GM12891 (cell line): ENCODE measurements around the gene BCL2L14.

Experiments
- POU2F2 ChIP-seq: IDR thresholded peaks from 2 replicates; pipeline ENCODE4 v1.6.1; 2011; ENCODE audit warnings: low read depth, mild to moderate bottlenecking, control low read depth, low read length, moderate library complexity
- TAF1 ChIP-seq: IDR thresholded peaks from 2 replicates; pipeline ENCODE4 v1.6.1; 2011; ENCODE audit warnings: low read depth, low read length, control low read depth

- TF ChIP-seq POU2F2 (no peak), TAF1 (no peak)
Observed at GRCh38 chr12:12094481-12094880, 23.7 kb downstream of the BCL2L14 start.
